GM12874 (cell line): ENCODE measurements around the gene UBL4A.

Experiments used
- CTCF ChIP-seq: IDR thresholded peaks from 2 replicates; pipeline ENCODE4 v1.5.1; 2011; ENCODE audit warnings: low read depth, mild to moderate bottlenecking, control low read depth, low read length, moderate library complexity; ENCODE audit not compliant: insufficient read depth

The UBL4A gene

GRCh38 chrX:154464806-154465365 lies 21.5 kb downstream of the UBL4A start:
- no peak for TF ChIP-seq CTCF

- no peak for TF ChIP-seq CTCF
Measured at GRCh38 chrX:154463611-154464220, 22.7 kb downstream of the UBL4A start.

- no peak for TF ChIP-seq CTCF
Measured at GRCh38 chrX:154462396-154462795, 24.0 kb downstream of the UBL4A start.

- TF ChIP-seq CTCF: no peak
Measured at GRCh38 chrX:154460326-154460725, 26.1 kb downstream of the UBL4A start.

GRCh38 chrX:154459832-154460231 lies 26.6 kb downstream of the UBL4A start:
- no peak for TF ChIP-seq CTCF

GRCh38 chrX:154458954-154459778 lies 27.2 kb downstream of the UBL4A start:
- no peak for TF ChIP-seq CTCF

- TF ChIP-seq CTCF: no peak
Measured at GRCh38 chrX:154458116-154458953, 28.1 kb downstream of the UBL4A start, which contains the start of gene PLXNA3. Gene PLXNA3 (plus strand): TSS chrX:154458281. CDS start chrX:154460184, 1,903 bp downstream.
